Measurements from ENCODE around the gene CES2. TPM values are rescaled to one million over a fixed set of nuclear protein-coding genes. Genes with fewer than 3 reads are reported as not detected.

Gene CES2
- total RNA-seq, 4 donors from 2014 or later, result 15.0 to 51.0 (median 26.0) TPM

DNA sequence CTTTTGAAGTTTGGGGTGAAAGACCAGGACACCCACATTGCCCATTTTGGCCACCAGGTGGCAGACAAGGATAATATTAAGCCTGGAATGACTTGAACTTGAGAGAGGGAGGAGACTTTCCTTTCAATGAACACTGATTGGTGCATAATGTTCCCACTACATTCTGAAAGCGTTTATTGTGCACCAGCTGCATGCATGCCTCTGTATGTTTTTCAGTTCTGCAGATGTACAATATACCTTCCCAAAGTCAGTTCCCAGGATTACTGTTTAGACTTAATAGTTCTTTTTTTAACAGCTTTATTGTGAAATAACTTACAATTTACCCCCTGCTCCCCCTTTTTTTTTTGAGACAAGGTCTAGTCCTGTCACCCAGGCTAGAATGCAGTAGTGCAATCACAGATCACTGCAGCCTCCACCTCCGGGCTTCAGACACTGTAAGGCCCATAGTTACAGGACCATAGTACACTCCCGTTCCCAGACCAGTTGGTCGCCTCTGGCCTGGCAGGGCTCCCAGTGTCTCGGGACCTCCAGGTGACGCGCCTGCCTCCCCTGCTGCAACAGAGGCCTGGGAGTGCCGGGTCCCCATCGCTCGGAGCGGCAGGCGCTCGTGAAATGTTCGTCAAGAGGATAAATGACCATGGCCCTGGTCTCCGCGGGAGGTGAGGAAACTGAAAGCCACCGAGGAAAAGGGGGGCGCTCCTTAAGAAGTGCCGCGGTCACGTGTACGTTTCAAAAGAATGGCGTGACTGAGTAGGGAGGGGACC, 12.2 kb downstream of the CES2 start:
- TF ChIP-seq, protein P1, sequence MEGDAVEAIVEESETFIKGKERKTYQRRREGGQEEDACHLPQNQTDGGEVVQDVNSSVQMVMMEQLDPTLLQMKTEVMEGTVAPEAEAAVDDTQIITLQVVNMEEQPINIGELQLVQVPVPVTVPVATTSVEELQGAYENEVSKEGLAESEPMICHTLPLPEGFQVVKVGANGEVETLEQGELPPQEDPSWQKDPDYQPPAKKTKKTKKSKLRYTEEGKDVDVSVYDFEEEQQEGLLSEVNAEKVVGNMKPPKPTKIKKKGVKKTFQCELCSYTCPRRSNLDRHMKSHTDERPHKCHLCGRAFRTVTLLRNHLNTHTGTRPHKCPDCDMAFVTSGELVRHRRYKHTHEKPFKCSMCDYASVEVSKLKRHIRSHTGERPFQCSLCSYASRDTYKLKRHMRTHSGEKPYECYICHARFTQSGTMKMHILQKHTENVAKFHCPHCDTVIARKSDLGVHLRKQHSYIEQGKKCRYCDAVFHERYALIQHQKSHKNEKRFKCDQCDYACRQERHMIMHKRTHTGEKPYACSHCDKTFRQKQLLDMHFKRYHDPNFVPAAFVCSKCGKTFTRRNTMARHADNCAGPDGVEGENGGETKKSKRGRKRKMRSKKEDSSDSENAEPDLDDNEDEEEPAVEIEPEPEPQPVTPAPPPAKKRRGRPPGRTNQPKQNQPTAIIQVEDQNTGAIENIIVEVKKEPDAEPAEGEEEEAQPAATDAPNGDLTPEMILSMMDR (IDR thresholded peaks at IDR 0.05), result peak; percentile 82 to 91 (median 88)
- no peak for TF ChIP-seq POLR2A (IDR thresholded peaks at IDR 0.05)
- intact Hi-C loops (cut with DNase I; ENCODE audit: low total_unique reads), result no loop called here
- Histone ChIP-seq H3K27me3 (no peaks in the 10 kb centered on the region), H3K9me3 (no peaks in the 10 kb centered on the region), H3K4me3 (peak overlapping the region; percentile 46 to 51), H3K27ac (no peak overlapping the region), H3K4me1 (peaks cover 0 to 7% of the 10 kb centered on the region in 2 donors), H3K36me3 (no peaks in the 10 kb centered on the region)
- peak; percentile 82 to 84 for DNase-seq

DNA sequence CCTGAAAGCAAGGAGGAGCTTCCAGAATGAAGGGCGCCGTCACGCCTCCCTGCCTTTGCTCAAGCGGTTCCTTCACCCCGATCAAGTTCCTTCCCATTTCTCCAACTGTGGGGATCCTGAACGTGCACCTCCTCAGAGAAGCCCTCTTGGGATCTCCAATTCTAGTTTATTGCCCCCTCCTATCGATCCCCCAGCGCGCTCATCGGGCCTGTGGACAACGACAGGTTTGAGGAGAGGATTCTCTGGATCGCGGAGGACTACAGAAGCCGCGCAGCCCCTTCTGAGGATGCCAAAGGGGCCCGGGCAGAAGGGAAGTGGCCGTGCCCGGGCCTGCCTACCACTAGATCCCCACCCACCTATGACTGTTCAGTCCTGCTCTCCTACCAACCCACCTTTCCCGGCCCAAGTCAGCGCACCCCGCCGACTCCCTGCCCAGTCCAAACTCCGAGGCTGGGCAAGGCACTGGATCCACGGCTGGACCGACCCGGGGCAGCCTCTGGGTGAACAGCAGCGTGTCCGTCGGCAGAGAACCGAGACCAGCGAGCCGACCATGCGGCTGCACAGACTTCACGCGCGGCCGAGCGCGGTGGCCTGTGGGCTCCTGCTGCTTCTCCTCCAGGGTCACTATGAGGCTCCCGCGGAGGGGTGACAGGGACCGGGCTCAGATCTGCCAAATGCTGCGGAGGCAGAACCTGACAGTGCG, 13.0 kb downstream of the CES2 start:
- intact Hi-C loops (cut with DNase I; ENCODE audit: low total_unique reads), result no loop called here

DNA sequence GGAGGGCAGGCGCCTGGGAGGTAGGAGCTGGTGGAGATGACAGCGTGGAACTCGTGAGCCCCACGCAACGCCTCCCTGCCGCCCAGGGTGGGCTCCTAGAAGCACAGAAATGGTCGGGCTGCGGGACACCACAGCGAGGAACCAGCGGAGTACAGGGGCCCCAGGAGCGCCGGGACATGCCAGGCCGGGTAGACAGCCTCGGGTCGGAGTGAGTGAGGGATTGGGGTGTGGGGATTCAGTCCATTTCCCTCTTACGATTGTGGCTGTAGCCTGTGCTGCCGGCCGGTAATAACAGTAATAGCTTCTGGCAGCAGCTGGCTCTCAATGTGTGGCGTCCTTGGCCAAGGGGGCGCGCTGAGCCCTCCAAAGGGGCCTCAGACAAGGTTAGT, 13.5 kb downstream of the CES2 start:
- Histone ChIP-seq H3K4me3 (peak overlapping the region; percentile 46 to 51), H3K27me3 (no peaks in the 10 kb centered on the region), H3K36me3 (no peaks in the 10 kb centered on the region), H3K4me1 (peaks cover 0 to 7% of the 10 kb centered on the region in 2 donors), H3K27ac (no peak overlapping the region), H3K9me3 (no peaks in the 10 kb centered on the region)
- intact Hi-C loops (cut with DNase I; ENCODE audit: low total_unique reads), result no loop called here
- TF ChIP-seq POLR2A (IDR thresholded peaks at IDR 0.05), result no peak
- TF ChIP-seq, protein P1 (IDR thresholded peaks at IDR 0.05), result no peak
- DNase-seq, result no peak

More for the DNA sequence above, 13.0 kb downstream of the CES2 start:
- H3K36me3 ChIP-seq, result no peaks in the 10 kb centered on the region
- peak overlapping the region; percentile 46 to 51 for H3K4me3 ChIP-seq
- no peak for TF ChIP-seq POLR2A (IDR thresholded peaks at IDR 0.05)
- TF ChIP-seq, protein P1 (IDR thresholded peaks at IDR 0.05), result no peak
- H3K4me1 ChIP-seq, result peaks cover 0 to 7% of the 10 kb centered on the region in 2 donors
- H3K27ac ChIP-seq, result no peak overlapping the region
- DNase-seq, result no peak
- no peaks in the 10 kb centered on the region for H3K27me3 ChIP-seq
- H3K9me3 ChIP-seq, result no peaks in the 10 kb centered on the region

DNA sequence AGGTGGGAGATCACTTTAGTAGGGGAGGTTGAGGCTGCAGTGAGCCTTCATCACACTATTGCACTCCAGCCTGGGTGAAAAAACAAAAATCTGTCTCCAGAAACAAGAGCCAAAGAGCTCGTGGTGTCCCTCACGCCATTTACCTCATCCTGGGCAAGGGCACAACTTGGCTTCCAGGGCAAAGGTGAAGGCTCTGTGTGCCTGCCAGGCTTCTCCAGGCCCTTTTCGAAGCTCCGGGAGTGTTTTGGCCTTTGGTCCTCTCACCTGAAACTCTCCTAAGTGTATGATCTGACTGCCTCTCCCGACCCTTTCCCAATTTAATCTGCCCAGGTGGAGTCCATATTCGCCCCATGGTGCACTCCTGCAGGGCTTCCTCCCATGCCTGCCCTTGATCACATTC, 14.2 kb downstream of the CES2 start:
- no peak overlapping the region for H3K27ac ChIP-seq
- DNase-seq, result no peak
- peaks cover 0 to 7% of the 10 kb centered on the region in 2 donors for H3K4me1 ChIP-seq
- no peaks in the 10 kb centered on the region for H3K27me3 ChIP-seq
- H3K9me3 ChIP-seq, result no peaks in the 10 kb centered on the region
- TF ChIP-seq, protein P1 (IDR thresholded peaks at IDR 0.05), result no peak
- no peak for TF ChIP-seq POLR2A (IDR thresholded peaks at IDR 0.05)
- intact Hi-C loops (cut with DNase I; ENCODE audit: low total_unique reads), result no loop called here
- H3K4me3 ChIP-seq, result no peak overlapping the region
- no peaks in the 10 kb centered on the region for H3K36me3 ChIP-seq

DNA sequence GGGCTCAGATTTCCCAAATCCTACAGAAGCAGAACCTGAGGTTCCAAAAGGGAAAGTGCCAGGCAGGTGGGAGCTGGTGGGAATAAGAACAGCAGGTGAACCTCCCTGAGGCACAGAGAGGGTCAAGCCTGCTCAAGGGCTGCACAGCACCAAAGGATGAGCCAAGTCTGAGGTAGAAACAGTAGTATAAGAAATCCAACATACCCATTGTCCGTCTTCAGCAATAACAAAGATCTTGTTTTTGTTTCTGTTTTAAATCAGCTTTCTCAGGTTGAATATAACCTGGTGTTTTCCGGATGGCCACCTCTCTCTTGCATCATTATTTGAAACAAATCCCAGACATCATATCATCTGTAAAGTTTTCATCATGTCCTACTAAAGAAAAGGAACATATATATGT, 15.1 kb downstream of the CES2 start:
- H3K4me1 ChIP-seq, result peaks cover 0 to 7% of the 10 kb centered on the region in 2 donors
- H3K4me3 ChIP-seq, result no peak overlapping the region
- no peak for TF ChIP-seq POLR2A (IDR thresholded peaks at IDR 0.05)
- TF ChIP-seq, protein P1 (IDR thresholded peaks at IDR 0.05), result no peak
- no peak overlapping the region for H3K27ac ChIP-seq
- no peak for DNase-seq
- no peaks in the 10 kb centered on the region for H3K9me3 ChIP-seq
- no peaks in the 10 kb centered on the region for H3K27me3 ChIP-seq
- intact Hi-C loops (cut with DNase I; ENCODE audit: low total_unique reads), result no loop called here
- H3K36me3 ChIP-seq, result no peaks in the 10 kb centered on the region
